Measurements from ENCODE around the gene RNU6-7. TPM values are rescaled to one million over a fixed set of nuclear protein-coding genes. Genes with fewer than 3 reads are reported as not detected.

The RNU6-7 gene
- total RNA-seq, 1 experiment from 2014 or later: not detected

Other genes starting within 250 kb of the RNU6-7 start
- 25.2 and 25.3 TPM in 2 replicates for gene ARHGAP5, start 124.7 kb upstream of the RNU6-7 start, total RNA-seq (2014; rRNA removed; shearing (Covaris generic))
- not detected in 2 replicates for gene RNU6-8, start 1.2 kb downstream of the RNU6-7 start, total RNA-seq (2014; rRNA removed; shearing (Covaris generic))
- 25.9 and 38.6 TPM in 2 replicates for gene AKAP6, start 127.3 kb downstream of the RNU6-7 start, total RNA-seq (2014; rRNA removed; shearing (Covaris generic))

All from H4 (cell line).